GM23338 (cell line): ENCODE measurements around the gene EIF3F.

Source experiments
- EZH2 ChIP-seq: fragments of 200-600 bp; sonication (generic); IDR thresholded peaks from one replicate; pipeline ENCODE4 v1.8.0; 2017; ENCODE audit warnings: antibody characterized with exemption, mild to moderate bottlenecking, low read depth; ENCODE audit not compliant: unreplicated experiment
- POLR2AphosphoS5 ChIP-seq: IDR thresholded peaks from 2 replicates; pipeline ENCODE4 v1.6.1; 2016; ENCODE audit warnings: antibody characterized with exemption, low read depth
- REST ChIP-seq: IDR thresholded peaks from one replicate; pipeline ENCODE4 v1.6.1; 2018; ENCODE audit warnings: antibody characterized with exemption; ENCODE audit not compliant: unreplicated experiment
- TF ChIP-seq, protein P1 (sequence below), 2 experiments: fragments of 200-600 bp in 1 of 2; sonication (generic) in 1 of 2; conservative IDR thresholded peaks; 2 replicates each; pipeline versions ENCODE4 v1.5.1 to v1.6.1; 2016 to 2017; ENCODE audit warnings: antibody characterized with exemption in 2 of 2, low read depth in 2 of 2, mild to moderate bottlenecking in 2 of 2, moderate library complexity in 1 of 2

DNA sequence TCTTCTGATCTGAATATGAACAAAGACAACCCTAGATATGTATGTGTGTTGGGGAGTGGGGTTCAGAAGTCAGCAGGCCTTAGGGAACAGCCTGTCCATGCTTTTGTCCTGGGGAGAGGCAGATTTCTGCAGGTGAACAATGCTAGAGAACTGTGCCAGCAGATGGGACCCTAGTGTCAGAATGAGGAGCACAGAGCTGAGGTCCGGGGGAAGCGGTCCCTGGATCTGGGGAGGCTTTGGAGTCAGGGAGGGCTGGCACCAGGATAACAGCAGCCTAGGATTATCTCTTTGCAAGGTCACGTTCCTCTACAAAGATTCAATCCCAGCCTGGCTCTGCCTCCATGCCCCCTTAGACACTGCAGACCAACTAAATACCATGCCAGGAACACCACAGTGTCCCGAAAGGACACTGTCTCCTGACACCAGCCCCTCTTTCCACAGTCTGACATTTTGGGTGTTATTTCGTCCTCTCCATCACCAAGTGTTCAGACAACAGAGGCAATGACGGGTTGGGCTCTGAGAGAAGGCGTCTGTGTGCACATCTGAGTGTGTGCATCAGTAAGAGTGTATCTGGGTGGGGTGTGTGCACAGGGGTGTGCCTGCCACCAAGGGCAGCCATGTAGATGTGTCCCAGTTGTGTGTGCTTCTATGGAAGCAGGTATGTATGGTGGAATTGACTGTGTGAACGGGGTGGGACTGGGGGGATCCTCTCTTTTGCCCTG lies 43.5 kb downstream of the EIF3F start:
- TF ChIP-seq, protein P1, sequence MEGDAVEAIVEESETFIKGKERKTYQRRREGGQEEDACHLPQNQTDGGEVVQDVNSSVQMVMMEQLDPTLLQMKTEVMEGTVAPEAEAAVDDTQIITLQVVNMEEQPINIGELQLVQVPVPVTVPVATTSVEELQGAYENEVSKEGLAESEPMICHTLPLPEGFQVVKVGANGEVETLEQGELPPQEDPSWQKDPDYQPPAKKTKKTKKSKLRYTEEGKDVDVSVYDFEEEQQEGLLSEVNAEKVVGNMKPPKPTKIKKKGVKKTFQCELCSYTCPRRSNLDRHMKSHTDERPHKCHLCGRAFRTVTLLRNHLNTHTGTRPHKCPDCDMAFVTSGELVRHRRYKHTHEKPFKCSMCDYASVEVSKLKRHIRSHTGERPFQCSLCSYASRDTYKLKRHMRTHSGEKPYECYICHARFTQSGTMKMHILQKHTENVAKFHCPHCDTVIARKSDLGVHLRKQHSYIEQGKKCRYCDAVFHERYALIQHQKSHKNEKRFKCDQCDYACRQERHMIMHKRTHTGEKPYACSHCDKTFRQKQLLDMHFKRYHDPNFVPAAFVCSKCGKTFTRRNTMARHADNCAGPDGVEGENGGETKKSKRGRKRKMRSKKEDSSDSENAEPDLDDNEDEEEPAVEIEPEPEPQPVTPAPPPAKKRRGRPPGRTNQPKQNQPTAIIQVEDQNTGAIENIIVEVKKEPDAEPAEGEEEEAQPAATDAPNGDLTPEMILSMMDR (conservative IDR thresholded peaks at IDR 0.05; ENCODE audit: low read depth in 2 of 2) = no peak
- no peak for TF ChIP-seq POLR2AphosphoS5
- no peak for TF ChIP-seq EZH2
- no peak for TF ChIP-seq REST
